Measurements from ENCODE around the gene SPATA2. TPM values are rescaled to one million over a fixed set of nuclear protein-coding genes. Genes with fewer than 3 reads are reported as not detected.

SPATA2 gene
- polyA plus RNA-seq, 2 of the 4 experiments (the other 2 are of a cell fraction): 4.7 to 5.1 TPM

DNA sequence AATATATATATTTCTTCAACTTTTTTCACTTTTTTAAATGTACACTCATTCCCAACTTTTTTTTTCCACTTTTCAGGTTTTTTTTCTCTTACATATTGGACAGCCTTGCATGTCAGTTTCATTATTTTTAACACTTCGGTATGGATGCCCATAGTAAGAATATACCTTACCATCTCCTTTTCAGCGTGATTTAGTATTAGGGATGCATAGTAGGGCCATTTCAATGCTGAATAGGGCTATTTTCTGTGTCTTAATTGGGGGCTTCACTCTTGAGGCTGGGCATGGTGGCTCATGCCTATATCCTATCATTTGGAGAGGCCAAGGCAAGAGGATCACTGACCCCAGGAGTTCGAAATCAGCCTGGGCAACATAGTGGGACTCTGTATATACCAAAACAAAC, 27.6 kb upstream of the SPATA2 start (continued):
- no peak for TF ChIP-seq RAD21 (conservative IDR thresholded peaks at IDR 0.05 in 1 of 2, IDR thresholded peaks at IDR 0.05 in 1 of 2)
- TF ChIP-seq, protein P1, sequence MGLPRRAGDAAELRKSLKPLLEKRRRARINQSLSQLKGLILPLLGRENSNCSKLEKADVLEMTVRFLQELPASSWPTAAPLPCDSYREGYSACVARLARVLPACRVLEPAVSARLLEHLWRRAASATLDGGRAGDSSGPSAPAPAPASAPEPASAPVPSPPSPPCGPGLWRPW (IDR thresholded peaks at IDR 0.05): no peak
- no peak for TF ChIP-seq EP300 (IDR thresholded peaks at IDR 0.05)
- no peak for TF ChIP-seq TP53 (CRISPR knock-in tag; IDR thresholded peaks at IDR 0.05)

DNA sequence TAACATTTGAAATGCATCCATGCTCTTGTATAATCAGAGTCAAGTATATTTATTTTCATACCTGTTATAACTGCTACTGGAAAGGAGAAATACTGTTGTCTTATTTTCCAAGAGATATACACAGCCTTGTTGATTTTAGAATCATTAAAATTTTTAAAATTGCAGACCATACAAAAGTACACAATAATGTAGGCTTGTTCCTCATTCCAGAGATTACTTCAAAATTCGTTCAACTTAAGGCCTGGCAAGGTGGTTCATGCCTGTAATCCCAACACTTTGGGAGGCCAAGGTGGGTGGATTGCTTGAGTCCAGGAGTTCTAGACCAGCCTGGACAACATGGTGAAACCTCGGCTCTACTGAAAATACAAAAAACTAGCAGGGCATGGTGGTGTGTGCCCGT, 27.0 kb upstream of the SPATA2 start:
- ChIA-PET POLR2A (no interaction called here), CTCF (interaction anchor here (1.0 kb wide), 1 partner anchor 37 kb away, joined by 6 read pairs; no protein-coding TSS in a partner anchor)
- FAIRE-seq: no peak
- TF ChIP-seq HOXB5 (CRISPR knock-in tag; IDR thresholded peaks at IDR 0.05) (no peak), RCOR1 (IDR thresholded peaks at IDR 0.05; ENCODE audit: low read depth, low read length) (no peak), EHF (CRISPR knock-in tag; IDR thresholded peaks at IDR 0.05) (no peak), ESRRA (IDR thresholded peaks at IDR 0.05; ENCODE audit: borderline replicate concordance, low read length) (no peak), TP53 (CRISPR knock-in tag; IDR thresholded peaks at IDR 0.05) (no peak), POLR2AphosphoS2 (conservative IDR thresholded peaks at IDR 0.05; ENCODE audit: low read length) (no peak), RFX5 (IDR thresholded peaks at IDR 0.05) (no peak), ZC3H11A (IDR thresholded peaks at IDR 0.05) (no peak)
- TF ChIP-seq, protein P2, sequence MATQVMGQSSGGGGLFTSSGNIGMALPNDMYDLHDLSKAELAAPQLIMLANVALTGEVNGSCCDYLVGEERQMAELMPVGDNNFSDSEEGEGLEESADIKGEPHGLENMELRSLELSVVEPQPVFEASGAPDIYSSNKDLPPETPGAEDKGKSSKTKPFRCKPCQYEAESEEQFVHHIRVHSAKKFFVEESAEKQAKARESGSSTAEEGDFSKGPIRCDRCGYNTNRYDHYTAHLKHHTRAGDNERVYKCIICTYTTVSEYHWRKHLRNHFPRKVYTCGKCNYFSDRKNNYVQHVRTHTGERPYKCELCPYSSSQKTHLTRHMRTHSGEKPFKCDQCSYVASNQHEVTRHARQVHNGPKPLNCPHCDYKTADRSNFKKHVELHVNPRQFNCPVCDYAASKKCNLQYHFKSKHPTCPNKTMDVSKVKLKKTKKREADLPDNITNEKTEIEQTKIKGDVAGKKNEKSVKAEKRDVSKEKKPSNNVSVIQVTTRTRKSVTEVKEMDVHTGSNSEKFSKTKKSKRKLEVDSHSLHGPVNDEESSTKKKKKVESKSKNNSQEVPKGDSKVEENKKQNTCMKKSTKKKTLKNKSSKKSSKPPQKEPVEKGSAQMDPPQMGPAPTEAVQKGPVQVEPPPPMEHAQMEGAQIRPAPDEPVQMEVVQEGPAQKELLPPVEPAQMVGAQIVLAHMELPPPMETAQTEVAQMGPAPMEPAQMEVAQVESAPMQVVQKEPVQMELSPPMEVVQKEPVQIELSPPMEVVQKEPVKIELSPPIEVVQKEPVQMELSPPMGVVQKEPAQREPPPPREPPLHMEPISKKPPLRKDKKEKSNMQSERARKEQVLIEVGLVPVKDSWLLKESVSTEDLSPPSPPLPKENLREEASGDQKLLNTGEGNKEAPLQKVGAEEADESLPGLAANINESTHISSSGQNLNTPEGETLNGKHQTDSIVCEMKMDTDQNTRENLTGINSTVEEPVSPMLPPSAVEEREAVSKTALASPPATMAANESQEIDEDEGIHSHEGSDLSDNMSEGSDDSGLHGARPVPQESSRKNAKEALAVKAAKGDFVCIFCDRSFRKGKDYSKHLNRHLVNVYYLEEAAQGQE (IDR thresholded peaks at IDR 0.05): no peak
- Histone ChIP-seq H3K27ac (0 out of 6 replicates have a peak overlapping the region, but pooled peaks of 1 of the 2 experiments have one; percentile 27), H3K4me2 (peak overlapping the region; percentile 18; the same call in 2 of the 3 replicates), H3K4me3 (no peak overlapping the region), H3K9me3 (no peaks in the 10 kb centered on the region), H3K4me1 (peaks cover 29% of the 10 kb centered on the region)
- 59% methylated on average over 3 of the region's 3 CpGs for WGBS (ENCODE audit: missing lambda C conversion rate)
- DNase-seq (ENCODE audit: low read depth in 1 of 2, low spot score in 1 of 2): no peak
- peak in 1 of 2 experiments; percentile 48; a peak in 2 of 6 replicates for ATAC-seq

DNA sequence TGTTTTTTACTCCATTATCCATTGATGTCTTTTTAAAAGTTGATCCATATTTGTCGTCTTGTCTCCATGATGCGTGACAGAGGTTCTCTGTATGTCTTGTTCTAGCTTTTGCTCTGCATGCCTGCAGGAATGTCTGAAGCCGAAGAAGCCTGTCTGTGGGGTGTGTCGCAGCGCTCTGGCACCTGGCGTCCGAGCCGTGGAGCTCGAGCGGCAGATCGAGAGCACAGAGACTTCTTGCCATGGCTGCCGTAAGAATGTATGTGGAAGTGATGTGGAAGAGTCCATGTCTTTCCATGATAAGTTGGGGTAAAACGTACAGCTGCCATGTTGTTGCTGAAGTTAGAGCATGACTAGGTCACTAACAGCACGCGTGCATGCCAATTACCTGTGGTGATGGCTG, 26.1 kb upstream of the SPATA2 start:
- ChIA-PET CTCF (interaction anchor here (1.3 to 1.5 kb wide), 2 partner anchors 10 to 38 kb away, joined by 4 to 6 read pairs; no protein-coding TSS in a partner anchor), POLR2A (no interaction called here)
- no peak overlapping the region for H3K4me2 ChIP-seq
- H3K4me3 ChIP-seq: no peak overlapping the region
- H3K27ac ChIP-seq: no peak overlapping the region
- no peak for DNase-seq (ENCODE audit: low read depth in 1 of 2, low spot score in 1 of 2)
- ATAC-seq: no peak
- H3K9me3 ChIP-seq: no peaks in the 10 kb centered on the region
- WGBS (ENCODE audit: missing lambda C conversion rate): 95% methylated on average over 15 of the region's 15 CpGs
- no peak for FAIRE-seq
- H3K4me1 ChIP-seq: peaks cover 30% of the 10 kb centered on the region
- no peak for TF ChIP-seq TP53 (CRISPR knock-in tag; IDR thresholded peaks at IDR 0.05)
- TF ChIP-seq JUN (IDR thresholded peaks at IDR 0.05): no peak
- no peak for TF ChIP-seq ZSCAN20 (CRISPR knock-in tag; IDR thresholded peaks at IDR 0.05)
- TF ChIP-seq, protein P3, sequence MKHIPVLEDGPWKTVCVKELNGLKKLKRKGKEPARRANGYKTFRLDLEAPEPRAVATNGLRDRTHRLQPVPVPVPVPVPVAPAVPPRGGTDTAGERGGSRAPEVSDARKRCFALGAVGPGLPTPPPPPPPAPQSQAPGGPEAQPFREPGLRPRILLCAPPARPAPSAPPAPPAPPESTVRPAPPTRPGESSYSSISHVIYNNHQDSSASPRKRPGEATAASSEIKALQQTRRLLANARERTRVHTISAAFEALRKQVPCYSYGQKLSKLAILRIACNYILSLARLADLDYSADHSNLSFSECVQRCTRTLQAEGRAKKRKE (CRISPR knock-in tag; IDR thresholded peaks at IDR 0.05; ENCODE audit: low read depth): no peak
- no peak for TF ChIP-seq HOXA7 (CRISPR knock-in tag; IDR thresholded peaks at IDR 0.05)
- no peak for TF ChIP-seq MYC (IDR thresholded peaks at IDR 0.05; ENCODE audit: borderline replicate concordance, low read length)
- TF ChIP-seq, protein P4, sequence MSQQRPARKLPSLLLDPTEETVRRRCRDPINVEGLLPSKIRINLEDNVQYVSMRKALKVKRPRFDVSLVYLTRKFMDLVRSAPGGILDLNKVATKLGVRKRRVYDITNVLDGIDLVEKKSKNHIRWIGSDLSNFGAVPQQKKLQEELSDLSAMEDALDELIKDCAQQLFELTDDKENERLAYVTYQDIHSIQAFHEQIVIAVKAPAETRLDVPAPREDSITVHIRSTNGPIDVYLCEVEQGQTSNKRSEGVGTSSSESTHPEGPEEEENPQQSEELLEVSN (IDR thresholded peaks at IDR 0.05; ENCODE audit: borderline replicate concordance, low read depth): no peak
- no peak for TF ChIP-seq ZNF302 (CRISPR knock-in tag; IDR thresholded peaks at IDR 0.05)
- TF ChIP-seq HEYL (CRISPR knock-in tag; IDR thresholded peaks at IDR 0.05): no peak
- no peak for TF ChIP-seq PHF8 (IDR thresholded peaks at IDR 0.05; ENCODE audit: borderline replicate concordance, low read depth)
- no peak for TF ChIP-seq EP300 (IDR thresholded peaks at IDR 0.05)
- TF ChIP-seq, protein P5, sequence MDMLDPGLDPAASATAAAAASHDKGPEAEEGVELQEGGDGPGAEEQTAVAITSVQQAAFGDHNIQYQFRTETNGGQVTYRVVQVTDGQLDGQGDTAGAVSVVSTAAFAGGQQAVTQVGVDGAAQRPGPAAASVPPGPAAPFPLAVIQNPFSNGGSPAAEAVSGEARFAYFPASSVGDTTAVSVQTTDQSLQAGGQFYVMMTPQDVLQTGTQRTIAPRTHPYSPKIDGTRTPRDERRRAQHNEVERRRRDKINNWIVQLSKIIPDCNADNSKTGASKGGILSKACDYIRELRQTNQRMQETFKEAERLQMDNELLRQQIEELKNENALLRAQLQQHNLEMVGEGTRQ (IDR thresholded peaks at IDR 0.05): no peak
- TF ChIP-seq, protein P2 (IDR thresholded peaks at IDR 0.05): no peak
- no peak for TF ChIP-seq MAFK (IDR thresholded peaks at IDR 0.05; ENCODE audit: partially characterized antibody)
- TF ChIP-seq HDAC2 (IDR thresholded peaks at IDR 0.05): no peak
